Ishikawa (cell line): ENCODE results near the gene SLC2A8.
A peak's percentile ranks its signal among the peaks of the same experiment; 100 is the strongest.

Source experiments
- CEBPB ChIP-seq: IDR thresholded peaks from 2 replicates; pipeline ENCODE4 v1.6.1; 2012
- CREB1 ChIP-seq: IDR thresholded peaks from 2 replicates; pipeline ENCODE4 v1.6.1; 2012; ENCODE audit warnings: low read depth
- EGR1 ChIP-seq: IDR thresholded peaks from 2 replicates; pipeline ENCODE4 v1.6.1; 2012
- EP300 ChIP-seq: IDR thresholded peaks from 2 replicates; pipeline ENCODE4 v1.6.1; 2012; ENCODE audit warnings: borderline replicate concordance
- FOXM1 ChIP-seq: IDR thresholded peaks from 2 replicates; pipeline ENCODE4 v1.6.1; 2012; ENCODE audit warnings: low read depth, borderline replicate concordance
- MAX ChIP-seq: IDR thresholded peaks from 2 replicates; pipeline ENCODE4 v1.6.1; 2012
- NFIC ChIP-seq: IDR thresholded peaks from 2 replicates; pipeline ENCODE4 v1.6.1; 2012
- RAD21 ChIP-seq: IDR thresholded peaks from 2 replicates; pipeline ENCODE4 v1.6.1; 2012; ENCODE audit warnings: low read depth
- REST ChIP-seq: IDR thresholded peaks from 2 replicates; pipeline ENCODE4 v1.6.1; 2012; ENCODE audit warnings: low read depth, mild to moderate bottlenecking
- TAF1 ChIP-seq: IDR thresholded peaks from 2 replicates; pipeline ENCODE4 v1.6.1; 2012; ENCODE audit warnings: low read depth, mild to moderate bottlenecking
- TCF12 ChIP-seq: IDR thresholded peaks from 2 replicates; pipeline ENCODE4 v1.6.1; 2012; ENCODE audit warnings: low read depth
- TEAD4 ChIP-seq: IDR thresholded peaks from 2 replicates; pipeline ENCODE4 v1.6.1; 2012
- USF1 ChIP-seq: IDR thresholded peaks from 2 replicates; pipeline ENCODE4 v1.6.1; 2012
- YY1 ChIP-seq: IDR thresholded peaks from 2 replicates; pipeline ENCODE4 v1.6.1; 2012; ENCODE audit warnings: low read depth
- ZBTB7A ChIP-seq: IDR thresholded peaks from 2 replicates; pipeline ENCODE4 v1.6.1; 2012; ENCODE audit warnings: low read depth

SLC2A8 gene

GRCh38 chr9:127451608-127451857 is 54.6 kb downstream of the SLC2A8 start:
- TF ChIP-seq CEBPB (no peak), ZBTB7A (peak; percentile 75; the same call in 1 of the 2 replicates)

GRCh38 chr9:127451858-127452656 is 55.1 kb downstream of the SLC2A8 start:
- TF ChIP-seq TEAD4 = no peak
- TF ChIP-seq REST = no peak
- TF ChIP-seq NFIC = no peak
- no peak for TF ChIP-seq TCF12
- TF ChIP-seq CREB1 = no peak
- TF ChIP-seq MAX = peak; percentile 69
- TF ChIP-seq ZBTB7A = 0 out of 2 replicates have a peak, but pooled peaks have one; percentile 16
- TF ChIP-seq EP300 = no peak; the same call in 1 of the 2 replicates
- no peak for TF ChIP-seq CEBPB
- peak; percentile 73 for TF ChIP-seq YY1
- no peak for TF ChIP-seq RAD21
- TF ChIP-seq EGR1 = 0 out of 2 replicates have a peak, but pooled peaks have one; percentile 4
- no peak for TF ChIP-seq TAF1
- TF ChIP-seq FOXM1 = no peak
- TF ChIP-seq USF1 = no peak

- TF ChIP-seq YY1 (no peak), NFIC (peak; percentile 69)
Observed at GRCh38 chr9:127452691-127453090, 55.7 kb downstream of the SLC2A8 start.

- TF ChIP-seq FOXM1 (no peak), REST (no peak), RAD21 (peak; percentile 40; the same call in 1 of the 2 replicates)
Observed at GRCh38 chr9:127455324-127455992, 58.5 kb downstream of the SLC2A8 start.

GRCh38 chr9:127457191-127457878 is 60.4 kb downstream of the SLC2A8 start:
- TF ChIP-seq RAD21 (no peak), REST (no peak)
